DOHH2 (cell line): Measurements from ENCODE around the gene ADARB1.

ENCODE experiments used
- H3F3A ChIP-seq: fragments of 200-600 bp; sonication (generic), shearing (Covaris generic); 2 replicates; pipeline ENCODE4 v1.6.0; 2016; ENCODE audit warnings: antibody characterized with exemption, mild to moderate bottlenecking; ENCODE audit not compliant: control insufficient read depth, insufficient read depth
- H3K27ac ChIP-seq: fragments of 200-600 bp; sonication (generic); 2 replicates; pipeline ENCODE4 v1.5.1; 2014; ENCODE audit warnings: low read depth, mild to moderate bottlenecking, low read length, moderate library complexity
- H3K27me3 ChIP-seq: fragments of 200-600 bp; sonication (generic); 2 replicates; pipeline ENCODE4 v1.6.1; 2014; ENCODE audit warnings: mild to moderate bottlenecking, low read length, mixed read lengths; ENCODE audit not compliant: control insufficient read depth
- H3K36me3 ChIP-seq: fragments of 200-600 bp; sonication (generic); 2 replicates; pipeline ENCODE4 v1.6.1; 2014; ENCODE audit warnings: mild to moderate bottlenecking, low read length, moderate library complexity, mixed read lengths; ENCODE audit not compliant: control insufficient read depth
- H3K4me1 ChIP-seq: fragments of 200-600 bp; sonication (generic); 2 replicates; pipeline ENCODE4 v1.6.1; 2014; ENCODE audit warnings: mild to moderate bottlenecking, low read length, mixed read lengths; ENCODE audit not compliant: control insufficient read depth
- H3K4me2 ChIP-seq: fragments of 200-600 bp; sonication (generic); 2 replicates; pipeline ENCODE4 v1.6.0; 2014; ENCODE audit warnings: mild to moderate bottlenecking, low read length, moderate library complexity
- H3K4me3 ChIP-seq: fragments of 200-600 bp; sonication (generic); 2 replicates; pipeline ENCODE4 v1.5.1; 2014; ENCODE audit warnings: mild to moderate bottlenecking, low read length, mixed read lengths
- H3K79me2 ChIP-seq: fragments of 200-600 bp; sonication (generic); 2 replicates; pipeline ENCODE4 v1.6.1; 2014; ENCODE audit warnings: mild to moderate bottlenecking, low read length, mixed read lengths; ENCODE audit not compliant: control insufficient read depth
- H3K9me2 ChIP-seq: fragments of 200-600 bp; sonication (generic); replicated peaks from 2 replicates; pipeline ENCODE4 v1.6.1; 2014; ENCODE audit warnings: mild to moderate bottlenecking, low read length, mixed read lengths; ENCODE audit not compliant: control insufficient read depth
- H3K9me3 ChIP-seq: fragments of 200-600 bp; sonication (generic); 2 replicates; pipeline ENCODE4 v1.6.1; 2014; ENCODE audit warnings: antibody characterized with exemption, low read length, mixed read lengths; ENCODE audit not compliant: control insufficient read depth, insufficient read depth
- H4K20me1 ChIP-seq: fragments of 200-600 bp; sonication (generic); 2 replicates; pipeline ENCODE4 v1.6.0; 2014; ENCODE audit warnings: low read depth, mild to moderate bottlenecking, antibody characterized with exemption, low read length, moderate library complexity; ENCODE audit not compliant: control insufficient read depth, insufficient read depth
- EZH2phosphoT487 ChIP-seq: fragments of 200-600 bp; sonication (generic); IDR thresholded peaks from 2 replicates; pipeline ENCODE4 v1.6.1; 2017; ENCODE audit warnings: borderline replicate concordance, mild to moderate bottlenecking, antibody characterized with exemption, low read length, moderate library complexity, mixed read lengths
- TF ChIP-seq, protein P1 (sequence below): fragments of 200-600 bp; sonication (generic); IDR thresholded peaks from one replicate; pipeline ENCODE4 v1.5.1; 2014; ENCODE audit warnings: antibody characterized with exemption, mild to moderate bottlenecking, low read depth, low read length; ENCODE audit not compliant: poor library complexity, severe bottlenecking

ADARB1 gene

DNA sequence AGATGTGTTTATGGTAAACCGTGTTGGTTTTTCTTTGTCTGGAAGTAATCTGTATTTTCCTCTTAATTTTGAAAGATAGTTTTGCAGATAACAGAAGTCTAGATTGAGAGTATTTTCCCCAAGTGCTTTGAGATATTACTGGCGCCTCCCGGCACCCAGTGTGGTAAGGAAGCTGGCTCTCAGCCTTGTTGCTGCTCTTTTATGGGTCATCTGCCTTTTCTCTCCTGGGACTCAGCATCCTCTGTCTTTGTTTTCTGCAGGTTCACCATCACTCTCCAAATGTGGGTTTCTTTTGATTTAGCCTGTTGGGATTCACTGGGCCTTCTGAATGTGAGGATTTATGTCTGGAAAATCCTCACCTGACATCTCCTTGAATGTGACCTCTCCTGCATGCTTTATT is 175.9 kb downstream of the ADARB1 start:
- Histone ChIP-seq H3K9me3 (no peaks in the 10 kb centered on the region), H3K9me2 (no peaks in the 10 kb centered on the region), H3K27me3 (no peaks in the 10 kb centered on the region), H3K4me2 (no peak overlapping the region), H3K36me3 (no peaks in the 10 kb centered on the region), H3K27ac (no peak overlapping the region), H3F3A (no peaks in the 10 kb centered on the region), H4K20me1 (no peaks in the 10 kb centered on the region), H3K79me2 (no peaks in the 10 kb centered on the region), H3K4me1 (peaks cover 2% of the 10 kb centered on the region; the same call in 1 of the 2 replicates), H3K4me3 (no peak overlapping the region)
- TF ChIP-seq EZH2phosphoT487 = no peak
- TF ChIP-seq, protein P1, sequence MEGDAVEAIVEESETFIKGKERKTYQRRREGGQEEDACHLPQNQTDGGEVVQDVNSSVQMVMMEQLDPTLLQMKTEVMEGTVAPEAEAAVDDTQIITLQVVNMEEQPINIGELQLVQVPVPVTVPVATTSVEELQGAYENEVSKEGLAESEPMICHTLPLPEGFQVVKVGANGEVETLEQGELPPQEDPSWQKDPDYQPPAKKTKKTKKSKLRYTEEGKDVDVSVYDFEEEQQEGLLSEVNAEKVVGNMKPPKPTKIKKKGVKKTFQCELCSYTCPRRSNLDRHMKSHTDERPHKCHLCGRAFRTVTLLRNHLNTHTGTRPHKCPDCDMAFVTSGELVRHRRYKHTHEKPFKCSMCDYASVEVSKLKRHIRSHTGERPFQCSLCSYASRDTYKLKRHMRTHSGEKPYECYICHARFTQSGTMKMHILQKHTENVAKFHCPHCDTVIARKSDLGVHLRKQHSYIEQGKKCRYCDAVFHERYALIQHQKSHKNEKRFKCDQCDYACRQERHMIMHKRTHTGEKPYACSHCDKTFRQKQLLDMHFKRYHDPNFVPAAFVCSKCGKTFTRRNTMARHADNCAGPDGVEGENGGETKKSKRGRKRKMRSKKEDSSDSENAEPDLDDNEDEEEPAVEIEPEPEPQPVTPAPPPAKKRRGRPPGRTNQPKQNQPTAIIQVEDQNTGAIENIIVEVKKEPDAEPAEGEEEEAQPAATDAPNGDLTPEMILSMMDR = no peak

DNA sequence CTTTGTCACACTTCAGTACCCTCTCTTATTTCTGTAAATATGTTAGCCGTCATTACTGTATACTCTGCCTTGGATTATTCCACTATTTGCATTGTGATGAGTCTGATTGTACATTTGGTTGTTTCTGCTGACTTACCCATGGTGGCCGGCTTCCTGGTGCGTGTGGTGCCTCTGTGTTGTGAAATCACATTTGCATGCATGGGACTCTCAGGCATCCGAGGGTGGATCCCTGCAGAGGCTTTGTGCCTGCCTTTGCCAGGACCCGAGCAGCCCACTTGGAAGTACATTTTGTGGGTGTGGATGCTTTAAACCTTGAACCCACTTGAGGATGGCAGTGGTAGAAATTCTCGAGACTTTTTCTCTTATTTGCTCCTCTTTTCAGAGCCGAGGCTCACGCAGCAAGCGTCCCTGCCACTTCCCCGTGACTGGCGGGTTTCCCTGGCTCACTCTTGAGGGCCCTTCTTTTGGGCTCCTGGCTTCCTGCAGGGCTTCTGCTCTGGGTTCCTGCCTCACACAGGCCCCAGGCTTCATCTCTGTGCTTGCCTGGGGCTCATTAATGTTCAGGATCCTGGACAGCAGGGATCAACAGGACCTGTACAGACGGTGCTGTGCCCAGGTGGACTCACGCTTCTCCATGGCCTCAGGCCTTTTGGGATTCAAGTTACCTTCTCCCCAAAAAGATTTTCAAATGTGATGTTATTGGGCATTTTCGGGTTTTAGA is 176.7 kb downstream of the ADARB1 start:
- H3K36me3 ChIP-seq = no peaks in the 10 kb centered on the region
- H3K9me3 ChIP-seq = no peaks in the 10 kb centered on the region
- no peaks in the 10 kb centered on the region for H3F3A ChIP-seq
- no peaks in the 10 kb centered on the region for H4K20me1 ChIP-seq
- H3K27me3 ChIP-seq = no peaks in the 10 kb centered on the region
- H3K4me1 ChIP-seq = peaks cover 6% of the 10 kb centered on the region; the same call in 1 of the 2 replicates
- H3K4me3 ChIP-seq = no peak overlapping the region
- no peak overlapping the region for H3K4me2 ChIP-seq
- no peak overlapping the region for H3K27ac ChIP-seq
- H3K9me2 ChIP-seq = no peaks in the 10 kb centered on the region
- no peak for TF ChIP-seq EZH2phosphoT487
- TF ChIP-seq, protein P1 = no peak
- no peaks in the 10 kb centered on the region for H3K79me2 ChIP-seq

DNA sequence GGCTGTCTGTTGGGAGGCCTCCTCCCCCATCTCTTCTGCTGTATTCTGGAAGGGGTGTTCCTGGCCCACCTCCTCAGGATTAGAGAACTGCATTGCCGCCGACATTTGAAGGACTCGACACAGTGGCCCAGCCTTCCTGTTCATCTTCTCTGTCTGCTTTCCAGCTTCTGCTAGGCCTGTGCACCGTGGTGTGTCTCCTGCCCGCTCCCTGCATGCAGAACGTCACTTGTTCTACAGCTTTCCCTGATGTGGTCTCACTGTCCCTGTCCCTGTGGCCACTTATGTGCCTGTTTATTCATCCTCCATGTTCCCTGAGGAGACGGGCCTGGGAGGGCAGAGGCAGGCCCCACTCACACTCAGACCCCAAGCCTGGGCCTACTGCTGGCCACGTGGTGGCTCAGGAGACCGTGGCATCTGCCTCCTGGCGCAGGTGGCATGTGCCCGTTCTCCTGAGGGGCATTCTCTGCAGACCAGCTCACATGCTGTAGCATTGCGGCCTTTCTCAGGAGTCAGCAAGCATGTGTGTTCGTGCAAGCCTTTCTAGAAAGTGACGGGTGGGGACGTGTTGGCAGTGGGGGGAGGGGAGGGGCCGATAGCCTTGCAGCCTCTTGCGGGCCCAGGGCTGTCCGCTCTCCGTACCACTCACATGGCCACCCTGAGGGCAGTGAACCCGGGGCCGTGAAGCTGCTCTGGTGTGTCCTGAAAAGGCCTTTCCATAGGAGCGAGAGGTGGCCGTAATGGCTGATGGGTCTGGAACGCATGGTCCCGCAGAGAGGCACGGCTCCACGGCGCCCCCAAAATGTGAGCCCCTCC is 177.5 kb downstream of the ADARB1 start:
- H3K4me1 ChIP-seq = peaks cover 6% of the 10 kb centered on the region; the same call in 1 of the 2 replicates
- H3K27me3 ChIP-seq = no peaks in the 10 kb centered on the region
- TF ChIP-seq, protein P1 = no peak
- TF ChIP-seq EZH2phosphoT487 = no peak

More for the DNA sequence above, 177.5 kb downstream of the ADARB1 start:
- H3K4me3 ChIP-seq = no peak overlapping the region
- no peak overlapping the region for H3K4me2 ChIP-seq
- H4K20me1 ChIP-seq = no peaks in the 10 kb centered on the region
- no peaks in the 10 kb centered on the region for H3K9me3 ChIP-seq
- H3K9me2 ChIP-seq = no peaks in the 10 kb centered on the region
- no peaks in the 10 kb centered on the region for H3K79me2 ChIP-seq
- H3K27ac ChIP-seq = no peak overlapping the region
- H3F3A ChIP-seq = no peaks in the 10 kb centered on the region
- no peaks in the 10 kb centered on the region for H3K36me3 ChIP-seq
